Activated CD8-positive, alpha-beta memory T cell treated with anti-CD3 and anti-CD28 coated beads for 36 hours (primary cell): Measurements from ENCODE around the gene LUZP2. TPM values are rescaled to one million over a fixed set of nuclear protein-coding genes. Genes with fewer than 3 reads are reported as not detected.

Source experiments
- CTCF ChIA-PET: fragments of 350-600 bp; sonication (Branson Sonifier 250); formaldehyde crosslinking; loops from one replicate; lab custom pipeline; 2021; ENCODE audit warnings: antibody characterized with exemption; lab: Charles Lee
- POLR2A ChIA-PET: fragments of 350-600 bp; sonication (Branson Sonifier 250); formaldehyde crosslinking; loops from one replicate; lab custom pipeline; 2021; ENCODE audit warnings: antibody characterized with exemption; lab: Charles Lee
- total RNA-seq, 2 experiments: library from RNA; stranded (reverse); gene quantifications; one replicate each; pipeline ENCODE4 v1.2.3, GENCODE V29; 2021

Gene LUZP2
- total RNA-seq, 2 experiments from 2014 or later = not detected

- ChIA-PET POLR2A (no interaction called here), CTCF (no interaction called here)
Observed at GRCh38 chr11:24767411-24767810, 270.6 kb downstream of the LUZP2 start.

GRCh38 chr11:24773322-24773721 is 276.5 kb downstream of the LUZP2 start:
- POLR2A ChIA-PET = no interaction called here
- CTCF ChIA-PET = no interaction called here

- CTCF ChIA-PET = no interaction called here
- POLR2A ChIA-PET = no interaction called here
Observed at GRCh38 chr11:24779791-24780190, 282.9 kb downstream of the LUZP2 start.

- ChIA-PET POLR2A (no interaction called here), CTCF (no interaction called here)
Observed at GRCh38 chr11:24781288-24781687, 284.4 kb downstream of the LUZP2 start.

GRCh38 chr11:24793479-24793878 is 296.6 kb downstream of the LUZP2 start:
- POLR2A ChIA-PET = no interaction called here
- CTCF ChIA-PET = no interaction called here

GRCh38 chr11:24794064-24794463 is 297.2 kb downstream of the LUZP2 start:
- POLR2A ChIA-PET = no interaction called here
- CTCF ChIA-PET = no interaction called here

- CTCF ChIA-PET = no interaction called here
- POLR2A ChIA-PET = no interaction called here
Observed at GRCh38 chr11:24805671-24806070, 308.8 kb downstream of the LUZP2 start.

- POLR2A ChIA-PET = no interaction called here
- CTCF ChIA-PET = no interaction called here
Observed at GRCh38 chr11:24808173-24808572, 311.3 kb downstream of the LUZP2 start.

- ChIA-PET POLR2A (no interaction called here), CTCF (no interaction called here)
Observed at GRCh38 chr11:24819006-24819405, 322.2 kb downstream of the LUZP2 start.

GRCh38 chr11:24819863-24820434 is 323.1 kb downstream of the LUZP2 start:
- ChIA-PET POLR2A (no interaction called here), CTCF (no interaction called here)

GRCh38 chr11:24820541-24820940 is 323.7 kb downstream of the LUZP2 start:
- POLR2A ChIA-PET = no interaction called here
- CTCF ChIA-PET = no interaction called here

- POLR2A ChIA-PET = no interaction called here
- CTCF ChIA-PET = no interaction called here
Observed at GRCh38 chr11:24828938-24829605, 332.2 kb downstream of the LUZP2 start.

GRCh38 chr11:24833573-24833972 is 336.7 kb downstream of the LUZP2 start:
- CTCF ChIA-PET = no interaction called here
- POLR2A ChIA-PET = no interaction called here

GRCh38 chr11:24837112-24837511 is 340.3 kb downstream of the LUZP2 start:
- POLR2A ChIA-PET = no interaction called here
- CTCF ChIA-PET = no interaction called here

GRCh38 chr11:24842308-24842707 is 345.5 kb downstream of the LUZP2 start:
- ChIA-PET POLR2A (no interaction called here), CTCF (no interaction called here)

- ChIA-PET CTCF (no interaction called here), POLR2A (no interaction called here)
Observed at GRCh38 chr11:24844406-24844805, 347.6 kb downstream of the LUZP2 start.

- POLR2A ChIA-PET = no interaction called here
Observed at GRCh38 chr11:24848857-24849256, 352.0 kb downstream of the LUZP2 start.

GRCh38 chr11:24855951-24856350 is 359.1 kb downstream of the LUZP2 start:
- ChIA-PET CTCF (no interaction called here), POLR2A (no interaction called here)

More at GRCh38 chr11:24848857-24849256, 352.0 kb downstream of the LUZP2 start:
- CTCF ChIA-PET = no interaction called here

- CTCF ChIA-PET = no interaction called here
- POLR2A ChIA-PET = no interaction called here
Observed at GRCh38 chr11:24859801-24860300, 363.0 kb downstream of the LUZP2 start.

GRCh38 chr11:24861440-24861839 is 364.6 kb downstream of the LUZP2 start:
- ChIA-PET CTCF (no interaction called here), POLR2A (no interaction called here)

- ChIA-PET CTCF (no interaction called here), POLR2A (no interaction called here)
Observed at GRCh38 chr11:24866743-24867142, 369.9 kb downstream of the LUZP2 start.
